PFSK-1 (cell line): ENCODE data around the gene JAM3.

Experiments
- FOXP2 ChIP-seq: optimal IDR thresholded peaks from 2 replicates; pipeline ENCODE3; 2011; ENCODE audit warnings: borderline replicate concordance, control low read depth, inconsistent platforms; ENCODE audit not compliant: insufficient read depth; ENCODE audit errors: extremely low read length, extremely low read depth
- POLR2AphosphoS5 ChIP-seq: IDR thresholded peaks from 2 replicates; pipeline ENCODE4 v1.6.1; 2012; ENCODE audit warnings: low read depth, mild to moderate bottlenecking, control low read depth, low read length, moderate library complexity
- REST ChIP-seq, 2 experiments: IDR thresholded peaks; 2 replicates each; pipeline versions ENCODE4 v1.6.1 to v1.8.0; 2011 to 2012; ENCODE audit warnings: low read depth in 2 of 2, low read length in 2 of 2, control low read depth in 1 of 2, inconsistent platforms in 1 of 2, mild to moderate bottlenecking in 1 of 2, moderate library complexity in 1 of 2; ENCODE audit not compliant: insufficient read depth in 1 of 2
- SIN3A ChIP-seq: IDR thresholded peaks from 2 replicates; pipeline ENCODE4 v1.6.1; 2012; ENCODE audit warnings: mild to moderate bottlenecking, low read length, moderate library complexity, borderline replicate concordance; ENCODE audit not compliant: insufficient read depth
- TAF1 ChIP-seq: IDR thresholded peaks from 2 replicates; pipeline ENCODE4 v1.6.1; 2012; ENCODE audit warnings: low read length, control low read depth, borderline replicate concordance; ENCODE audit not compliant: insufficient read depth

The JAM3 gene

GRCh38 chr11:134116210-134116609 lies 47.3 kb downstream of the JAM3 start:
- no peak for TF ChIP-seq TAF1
- no peak for TF ChIP-seq SIN3A
- TF ChIP-seq REST (IDR thresholded peaks at IDR 0.05; ENCODE audit: insufficient read depth in 1 of 2, low read depth in 2 of 2, low read length in 2 of 2), result no peak
- TF ChIP-seq FOXP2, result no peak
- no peak for TF ChIP-seq POLR2AphosphoS5

GRCh38 chr11:134118006-134118405 lies 49.1 kb downstream of the JAM3 start:
- TF ChIP-seq FOXP2 (no peak), SIN3A (no peak), TAF1 (no peak), REST (IDR thresholded peaks at IDR 0.05; ENCODE audit: insufficient read depth in 1 of 2, low read depth in 2 of 2, low read length in 2 of 2) (no peak), POLR2AphosphoS5 (no peak)

GRCh38 chr11:134119094-134119493 lies 50.2 kb downstream of the JAM3 start:
- TF ChIP-seq SIN3A (no peak), FOXP2 (no peak), TAF1 (no peak), POLR2AphosphoS5 (no peak), REST (IDR thresholded peaks at IDR 0.05; ENCODE audit: insufficient read depth in 1 of 2, low read depth in 2 of 2, low read length in 2 of 2) (no peak)

GRCh38 chr11:134120143-134120850 lies 51.4 kb downstream of the JAM3 start:
- TF ChIP-seq TAF1 (no peak), REST (IDR thresholded peaks at IDR 0.05; ENCODE audit: insufficient read depth in 1 of 2, low read depth in 2 of 2, low read length in 2 of 2) (no peak), FOXP2 (no peak), SIN3A (no peak), POLR2AphosphoS5 (no peak)

GRCh38 chr11:134120921-134121526 lies 52.2 kb downstream of the JAM3 start:
- no peak for TF ChIP-seq TAF1
- TF ChIP-seq SIN3A, result no peak
- TF ChIP-seq POLR2AphosphoS5, result no peak
- no peak for TF ChIP-seq REST (IDR thresholded peaks at IDR 0.05; ENCODE audit: insufficient read depth in 1 of 2, low read depth in 2 of 2, low read length in 2 of 2)
- TF ChIP-seq FOXP2, result no peak
